ENCODE data around the gene PDXK. TPM values are rescaled to one million over a fixed set of nuclear protein-coding genes. Genes with fewer than 3 reads are reported as not detected.

PDXK gene
- total and polyA plus RNA-seq, 2 donors (not counting 3 experiments of a cell fraction or from before 2014, with no cell fraction given): 44.2 to 59.1 TPM

- FAIRE-seq: no peak
- no peaks in the 10 kb centered on the region for H3K4me1 ChIP-seq (ENCODE audit: control insufficient read depth, extremely low read depth, insufficient read depth, low read length)
- BruUV-seq (replicated peaks): no TSS peak
- dilution Hi-C loops (cut with MboI; ENCODE audit: extremely low pct_ligation_motif_present, low sequenced_read_pairs): no loop called here
- no peak overlapping the region for H3K9ac ChIP-seq (replicated peaks; ENCODE audit: extremely low read depth, insufficient read depth, low read length)
- no peak overlapping the region for H3K27ac ChIP-seq (ENCODE audit: insufficient read depth, low read depth, low read length)
- no peak for DNase-seq (ENCODE audit: low read depth, low spot score)
- ChIA-PET CTCF (no interaction called here), POLR2A (no interaction called here)
- H3K9me1 ChIP-seq (replicated peaks; ENCODE audit: control insufficient read depth, extremely low read depth, insufficient read depth, low read length): no peaks in the 10 kb centered on the region
- no peaks in the 10 kb centered on the region for H3K79me2 ChIP-seq (ENCODE audit: control insufficient read depth, insufficient read depth, low read length)
- H4K20me1 ChIP-seq (replicated peaks; ENCODE audit: control insufficient read depth, extremely low read depth, insufficient read depth, low read length): no peaks in the 10 kb centered on the region
- no peak overlapping the region for H2AFZ ChIP-seq (ENCODE audit: low read depth, low read length)
- peaks cover 2 to 48% of the 10 kb centered on the region in 2 experiments for H3K36me3 ChIP-seq (ENCODE audit: control insufficient read depth in 2 of 2, extremely low read depth in 1 of 2, insufficient read depth in 2 of 2, low read length in 2 of 2)
- TF ChIP-seq POLR2A (IDR thresholded peaks at IDR 0.05; ENCODE audit: low read depth, low read length) (no peak), FOS (IDR thresholded peaks at IDR 0.05; ENCODE audit: borderline replicate concordance, insufficient read depth, low read length) (no peak), EZH2 (IDR thresholded peaks at IDR 0.05; ENCODE audit: borderline replicate concordance, low read depth, low read length, severe bottlenecking) (no peak), MAX (IDR thresholded peaks at IDR 0.05; ENCODE audit: insufficient read depth, insufficient read length) (no peak), CTCF (IDR thresholded peaks at IDR 0.05; ENCODE audit: extremely low read depth in 1 of 2, insufficient read depth in 1 of 2, low read depth in 1 of 2, low read length in 2 of 2) (no peak), GATA2 (IDR thresholded peaks at IDR 0.05; ENCODE audit: insufficient read depth, insufficient read length, low read depth, low read length) (no peak), POLR2AphosphoS5 (IDR thresholded peaks at IDR 0.05; ENCODE audit: insufficient read depth, low read depth, low read length) (no peak), MYC (IDR thresholded peaks at IDR 0.05; ENCODE audit: low read depth, low read length) (no peak), JUN (IDR thresholded peaks at IDR 0.05; ENCODE audit: borderline replicate concordance, insufficient read depth, insufficient read length, low read depth) (no peak)
- no peaks in the 10 kb centered on the region for H3K27me3 ChIP-seq (ENCODE audit: control insufficient read depth in 2 of 2, insufficient read depth in 2 of 2, low read length in 2 of 2)
- intact Hi-C loops (cut with micrococcal nuclease): no loop called here
- no peaks in the 10 kb centered on the region for H3K9me3 ChIP-seq (replicated peaks; ENCODE audit: control insufficient read depth, insufficient read depth, low read length)
- H3K4me2 ChIP-seq (ENCODE audit: insufficient read depth, low read length): no peak overlapping the region
- no peak overlapping the region for H3K4me3 ChIP-seq (replicated peaks in 1 of 3; ENCODE audit: insufficient read depth in 1 of 3, low read depth in 1 of 3, low read length in 3 of 3)
Measured at GRCh38 chr21:43802713-43803313, 83.9 kb downstream of the PDXK start.

All from endothelial cell of umbilical vein (primary cell).